ENCODE data around the gene ABHD16B. TPM values are rescaled to one million over a fixed set of nuclear protein-coding genes. Genes with fewer than 3 reads are reported as not detected.

Gene ABHD16B
- total and polyA plus RNA-seq, 2 of the 13 experiments (the other 11 are each of a cell fraction or from before 2014, with no cell fraction given): not detected

DNA sequence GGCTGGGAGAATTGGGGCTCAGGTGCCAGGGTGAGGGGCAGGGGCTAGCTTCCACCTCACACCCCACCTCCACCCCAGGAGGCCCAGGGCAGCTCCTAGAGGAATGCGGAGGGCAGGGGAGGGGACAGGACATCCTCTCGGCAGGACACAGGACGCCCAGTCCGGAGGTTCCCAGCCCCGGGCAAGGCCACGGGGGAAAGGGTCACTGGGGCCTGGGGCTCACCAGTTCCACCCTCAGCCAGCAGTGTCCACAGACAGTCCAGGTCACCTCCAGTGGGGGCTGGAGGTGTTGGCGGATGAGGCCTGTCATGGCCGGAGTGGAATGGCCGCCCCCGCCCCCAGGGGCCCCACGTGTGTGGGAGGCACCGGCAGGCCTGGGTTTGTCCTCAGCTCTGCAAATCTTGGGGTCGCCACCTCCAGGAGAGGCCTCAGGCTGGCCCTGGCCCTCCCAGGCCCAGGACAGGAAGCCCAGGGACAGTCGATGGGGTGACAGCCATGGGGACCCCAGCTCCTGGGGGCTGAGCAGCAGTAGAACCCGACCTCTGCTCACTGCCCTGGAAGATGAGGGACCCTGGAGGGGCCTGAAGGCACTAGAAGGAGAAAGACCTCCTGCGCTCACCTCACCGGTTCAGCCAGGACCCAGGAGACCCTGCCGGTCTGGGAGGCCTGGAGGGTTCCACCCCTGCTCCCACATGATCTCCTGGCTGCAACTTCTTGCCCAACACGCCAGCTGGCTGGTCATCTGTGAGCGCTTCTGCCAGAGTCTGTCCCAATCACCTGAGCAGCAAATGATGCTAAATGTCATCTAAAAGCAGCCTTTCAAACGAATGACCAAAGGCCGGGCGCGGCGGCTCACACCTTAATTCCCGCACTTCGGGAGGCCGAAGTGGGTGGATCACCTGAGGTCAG, 13.0 kb upstream of the ABHD16B start (continued):
- no peak for TF ChIP-seq TAF15 (IDR thresholded peaks at IDR 0.05; ENCODE audit: low read depth, low read length, poor library complexity, severe bottlenecking)
- peak; percentile 31; the same call in 1 of the 2 replicates for TF ChIP-seq RBFOX2 (IDR thresholded peaks at IDR 0.05; ENCODE audit: low read depth, low read length)
- TF ChIP-seq NFATC3 (CRISPR knock-in tag; IDR thresholded peaks at IDR 0.05): no peak
- TF ChIP-seq, protein P1, sequence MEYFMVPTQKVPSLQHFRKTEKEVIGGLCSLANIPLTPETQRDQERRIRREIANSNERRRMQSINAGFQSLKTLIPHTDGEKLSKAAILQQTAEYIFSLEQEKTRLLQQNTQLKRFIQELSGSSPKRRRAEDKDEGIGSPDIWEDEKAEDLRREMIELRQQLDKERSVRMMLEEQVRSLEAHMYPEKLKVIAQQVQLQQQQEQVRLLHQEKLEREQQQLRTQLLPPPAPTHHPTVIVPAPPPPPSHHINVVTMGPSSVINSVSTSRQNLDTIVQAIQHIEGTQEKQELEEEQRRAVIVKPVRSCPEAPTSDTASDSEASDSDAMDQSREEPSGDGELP (IDR thresholded peaks at IDR 0.05; ENCODE audit: borderline replicate concordance, low read depth): peak; percentile 90
- TF ChIP-seq, protein P2, sequence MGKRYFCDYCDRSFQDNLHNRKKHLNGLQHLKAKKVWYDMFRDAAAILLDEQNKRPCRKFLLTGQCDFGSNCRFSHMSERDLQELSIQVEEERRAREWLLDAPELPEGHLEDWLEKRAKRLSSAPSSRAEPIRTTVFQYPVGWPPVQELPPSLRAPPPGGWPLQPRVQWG (CRISPR knock-in tag; IDR thresholded peaks at IDR 0.05; ENCODE audit: borderline replicate concordance, low read depth): no peak
- TF ChIP-seq, protein P3, sequence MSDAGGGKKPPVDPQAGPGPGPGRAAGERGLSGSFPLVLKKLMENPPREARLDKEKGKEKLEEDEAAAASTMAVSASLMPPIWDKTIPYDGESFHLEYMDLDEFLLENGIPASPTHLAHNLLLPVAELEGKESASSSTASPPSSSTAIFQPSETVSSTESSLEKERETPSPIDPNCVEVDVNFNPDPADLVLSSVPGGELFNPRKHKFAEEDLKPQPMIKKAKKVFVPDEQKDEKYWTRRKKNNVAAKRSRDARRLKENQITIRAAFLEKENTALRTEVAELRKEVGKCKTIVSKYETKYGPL (CRISPR knock-in tag; IDR thresholded peaks at IDR 0.05): no peak
- TF ChIP-seq LCORL (IDR thresholded peaks at IDR 0.05): no peak
- TF ChIP-seq LCORL (CRISPR knock-in tag; IDR thresholded peaks at IDR 0.05): peak; percentile 47; the same call in 1 of the 2 replicates
- no peak for TF ChIP-seq CREM (IDR thresholded peaks at IDR 0.05)
- TF ChIP-seq CREM (CRISPR knock-in tag; IDR thresholded peaks at IDR 0.05): no peak
- no peak for TF ChIP-seq IKZF1 (IDR thresholded peaks at IDR 0.05)
- TF ChIP-seq ZNF350 (CRISPR knock-in tag; IDR thresholded peaks at IDR 0.05; ENCODE audit: borderline replicate concordance, low read depth): no peak
- no peak for TF ChIP-seq ZNF496 (CRISPR knock-in tag; IDR thresholded peaks at IDR 0.05; ENCODE audit: insufficient replicate concordance)
- TF ChIP-seq ZNF207 (IDR thresholded peaks at IDR 0.05; ENCODE audit: borderline replicate concordance): no peak
- TF ChIP-seq, protein P4, sequence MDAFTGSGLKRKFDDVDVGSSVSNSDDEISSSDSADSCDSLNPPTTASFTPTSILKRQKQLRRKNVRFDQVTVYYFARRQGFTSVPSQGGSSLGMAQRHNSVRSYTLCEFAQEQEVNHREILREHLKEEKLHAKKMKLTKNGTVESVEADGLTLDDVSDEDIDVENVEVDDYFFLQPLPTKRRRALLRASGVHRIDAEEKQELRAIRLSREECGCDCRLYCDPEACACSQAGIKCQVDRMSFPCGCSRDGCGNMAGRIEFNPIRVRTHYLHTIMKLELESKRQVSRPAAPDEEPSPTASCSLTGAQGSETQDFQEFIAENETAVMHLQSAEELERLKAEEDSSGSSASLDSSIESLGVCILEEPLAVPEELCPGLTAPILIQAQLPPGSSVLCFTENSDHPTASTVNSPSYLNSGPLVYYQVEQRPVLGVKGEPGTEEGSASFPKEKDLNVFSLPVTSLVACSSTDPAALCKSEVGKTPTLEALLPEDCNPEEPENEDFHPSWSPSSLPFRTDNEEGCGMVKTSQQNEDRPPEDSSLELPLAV (CRISPR knock-in tag; conservative IDR thresholded peaks at IDR 0.05; ENCODE audit: low read depth): no peak
- TF ChIP-seq, protein P5, sequence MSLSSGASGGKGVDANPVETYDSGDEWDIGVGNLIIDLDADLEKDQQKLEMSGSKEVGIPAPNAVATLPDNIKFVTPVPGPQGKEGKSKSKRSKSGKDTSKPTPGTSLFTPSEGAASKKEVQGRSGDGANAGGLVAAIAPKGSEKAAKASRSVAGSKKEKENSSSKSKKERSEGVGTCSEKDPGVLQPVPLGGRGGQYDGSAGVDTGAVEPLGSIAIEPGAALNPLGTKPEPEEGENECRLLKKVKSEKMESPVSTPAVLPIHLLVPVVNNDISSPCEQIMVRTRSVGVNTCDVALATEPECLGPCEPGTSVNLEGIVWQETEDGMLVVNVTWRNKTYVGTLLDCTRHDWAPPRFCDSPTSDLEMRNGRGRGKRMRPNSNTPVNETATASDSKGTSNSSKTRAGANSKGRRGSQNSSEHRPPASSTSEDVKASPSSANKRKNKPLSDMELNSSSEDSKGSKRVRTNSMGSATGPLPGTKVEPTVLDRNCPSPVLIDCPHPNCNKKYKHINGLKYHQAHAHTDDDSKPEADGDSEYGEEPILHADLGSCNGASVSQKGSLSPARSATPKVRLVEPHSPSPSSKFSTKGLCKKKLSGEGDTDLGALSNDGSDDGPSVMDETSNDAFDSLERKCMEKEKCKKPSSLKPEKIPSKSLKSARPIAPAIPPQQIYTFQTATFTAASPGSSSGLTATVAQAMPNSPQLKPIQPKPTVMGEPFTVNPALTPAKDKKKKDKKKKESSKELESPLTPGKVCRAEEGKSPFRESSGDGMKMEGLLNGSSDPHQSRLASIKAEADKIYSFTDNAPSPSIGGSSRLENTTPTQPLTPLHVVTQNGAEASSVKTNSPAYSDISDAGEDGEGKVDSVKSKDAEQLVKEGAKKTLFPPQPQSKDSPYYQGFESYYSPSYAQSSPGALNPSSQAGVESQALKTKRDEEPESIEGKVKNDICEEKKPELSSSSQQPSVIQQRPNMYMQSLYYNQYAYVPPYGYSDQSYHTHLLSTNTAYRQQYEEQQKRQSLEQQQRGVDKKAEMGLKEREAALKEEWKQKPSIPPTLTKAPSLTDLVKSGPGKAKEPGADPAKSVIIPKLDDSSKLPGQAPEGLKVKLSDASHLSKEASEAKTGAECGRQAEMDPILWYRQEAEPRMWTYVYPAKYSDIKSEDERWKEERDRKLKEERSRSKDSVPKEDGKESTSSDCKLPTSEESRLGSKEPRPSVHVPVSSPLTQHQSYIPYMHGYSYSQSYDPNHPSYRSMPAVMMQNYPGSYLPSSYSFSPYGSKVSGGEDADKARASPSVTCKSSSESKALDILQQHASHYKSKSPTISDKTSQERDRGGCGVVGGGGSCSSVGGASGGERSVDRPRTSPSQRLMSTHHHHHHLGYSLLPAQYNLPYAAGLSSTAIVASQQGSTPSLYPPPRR (CRISPR knock-in tag; IDR thresholded peaks at IDR 0.05; ENCODE audit: borderline replicate concordance): peak; percentile 42
- no peak for TF ChIP-seq SOX13 (IDR thresholded peaks at IDR 0.05)
- no peak for TF ChIP-seq SOX13 (CRISPR knock-in tag; conservative IDR thresholded peaks at IDR 0.05 in 1 of 2, IDR thresholded peaks at IDR 0.05 in 1 of 2)
- no peak for TF ChIP-seq IRF2 (CRISPR knock-in tag; IDR thresholded peaks at IDR 0.05)
- no peak for TF ChIP-seq ZNF703 (CRISPR knock-in tag; IDR thresholded peaks at IDR 0.05; ENCODE audit: borderline replicate concordance)
- no peak for TF ChIP-seq HOXA9 (CRISPR knock-in tag; IDR thresholded peaks at IDR 0.05; ENCODE audit: borderline replicate concordance)

Measured in HepG2 (cell line).